GM21381 (cell line): ENCODE results near the gene PLEKHO1.
"Not testable (repeated sequence)": the region's sequence is repeated elsewhere in the genome, so short reads cannot be mapped to it uniquely, and the experiment has no call there.

ENCODE experiments used
- ATAC-seq: cut with Tn5 transposase; IDR thresholded peaks from one replicate; pipeline ENCODE4 v1.9.1; 2021; ENCODE audit warnings: mild to moderate bottlenecking, moderate library complexity; ENCODE audit not compliant: unreplicated experiment

PLEKHO1 gene

DNA sequence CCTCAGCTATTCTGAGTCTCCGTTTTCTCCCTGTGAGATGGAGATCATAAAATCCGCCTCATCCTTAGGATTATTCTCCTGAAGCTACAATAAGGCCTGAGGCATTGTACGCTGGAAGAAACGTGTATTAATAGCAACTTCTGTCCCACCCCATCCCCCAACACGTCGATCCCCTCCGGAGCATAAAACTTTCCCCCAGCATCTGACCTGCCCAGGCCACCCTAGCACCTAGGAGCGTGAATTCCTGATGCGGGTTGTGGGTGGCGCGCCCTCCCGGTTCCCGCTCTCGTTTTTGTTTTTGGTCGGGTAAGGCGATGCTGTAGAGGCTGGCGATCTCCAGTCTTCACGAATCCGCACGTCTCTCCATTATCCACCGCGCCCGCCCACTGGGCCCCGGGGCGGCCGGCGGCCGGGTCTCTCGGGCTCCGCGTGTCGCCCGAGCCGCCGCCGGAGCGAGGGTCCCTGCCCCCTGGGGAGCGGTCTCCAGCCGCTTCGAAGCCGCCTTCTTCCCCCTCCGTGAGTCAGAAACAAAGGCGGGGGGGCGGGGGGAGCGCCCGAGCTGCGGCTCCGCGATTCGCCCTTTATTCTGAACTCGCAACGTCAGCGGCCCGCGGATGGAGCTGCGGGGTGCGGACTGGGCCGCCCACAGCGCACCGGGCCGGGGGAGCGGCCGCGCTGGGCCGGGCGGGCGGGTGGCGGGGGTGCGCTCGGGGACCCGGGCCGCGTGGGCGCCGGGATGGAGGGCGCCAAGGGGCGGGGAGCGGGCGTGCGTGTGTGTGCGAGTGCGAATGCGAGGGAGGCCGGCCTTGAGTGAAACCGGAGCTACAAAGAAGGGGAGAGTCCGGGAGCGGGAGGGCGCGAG lies at the start of gene PLEKHO1:
TSS of gene PLEKHO1 (plus strand) at position 646 of the 862 bp plus-strand sequence. CDS start 342 bp downstream, outside the sequence.
- peak; percentile 45 for ATAC-seq

DNA sequence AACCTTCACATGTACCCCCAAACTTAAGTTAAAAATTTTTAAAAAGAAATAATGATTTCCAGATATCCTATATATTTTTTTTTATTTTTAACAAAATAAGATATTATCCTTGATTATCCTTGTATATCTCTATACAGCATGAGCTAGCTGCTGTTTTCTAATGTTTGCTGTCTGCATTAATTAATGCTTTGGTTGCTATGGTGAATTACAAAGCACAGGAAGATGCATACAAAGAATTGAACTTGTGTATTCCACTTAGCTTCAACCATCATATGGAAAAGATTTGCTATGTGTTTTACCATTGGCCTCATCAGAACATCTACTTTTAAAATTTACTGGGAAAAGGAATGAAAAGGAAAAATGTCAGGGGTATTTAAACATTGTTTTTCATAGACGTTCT lies 46.7 kb upstream of the PLEKHO1 start:
- ATAC-seq: no peak

DNA sequence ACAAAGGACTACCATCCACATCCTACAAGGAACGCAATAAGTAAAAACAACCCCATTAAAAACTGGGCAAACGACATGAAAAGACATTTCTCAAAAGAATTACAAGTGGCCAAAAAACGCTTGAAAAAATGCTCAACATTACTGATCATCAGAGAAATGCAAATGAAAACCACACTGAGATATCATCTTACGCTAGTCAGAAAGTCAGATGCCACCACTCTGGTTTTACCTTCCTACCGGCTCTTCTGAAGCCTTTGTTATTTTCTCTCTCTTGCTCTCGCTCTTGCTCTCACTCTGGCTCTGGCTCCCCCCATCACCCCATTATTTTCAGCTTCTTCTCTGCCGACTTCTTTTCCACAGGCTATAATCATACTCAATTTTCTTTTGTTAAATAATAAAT lies 43.4 kb upstream of the PLEKHO1 start:
- ATAC-seq: no peak

GRCh38 chr1:150109586-150109985 lies 40.1 kb upstream of the PLEKHO1 start:
- ATAC-seq: no peak

GRCh38 chr1:150110116-150110515 lies 39.6 kb upstream of the PLEKHO1 start:
- no peak for ATAC-seq

DNA sequence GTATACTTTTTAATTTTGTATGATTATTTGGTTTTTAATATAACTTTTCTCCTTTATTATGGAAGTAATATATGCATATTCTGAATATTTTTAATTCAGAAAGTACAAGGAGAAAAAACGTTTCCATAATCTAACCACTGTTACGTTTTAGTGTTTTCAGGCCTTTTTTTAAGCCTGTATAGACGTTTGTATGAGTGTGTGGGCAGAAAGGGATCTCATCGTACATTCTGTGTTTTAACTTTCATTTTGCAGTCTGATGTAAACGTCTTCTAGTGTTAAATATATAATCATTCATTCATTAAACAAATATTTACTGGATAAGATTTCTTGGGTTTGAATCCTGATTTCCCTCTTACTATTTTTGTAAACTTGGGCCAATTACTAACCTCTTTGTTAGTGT lies 38.0 kb upstream of the PLEKHO1 start:
- ATAC-seq: no peak

DNA sequence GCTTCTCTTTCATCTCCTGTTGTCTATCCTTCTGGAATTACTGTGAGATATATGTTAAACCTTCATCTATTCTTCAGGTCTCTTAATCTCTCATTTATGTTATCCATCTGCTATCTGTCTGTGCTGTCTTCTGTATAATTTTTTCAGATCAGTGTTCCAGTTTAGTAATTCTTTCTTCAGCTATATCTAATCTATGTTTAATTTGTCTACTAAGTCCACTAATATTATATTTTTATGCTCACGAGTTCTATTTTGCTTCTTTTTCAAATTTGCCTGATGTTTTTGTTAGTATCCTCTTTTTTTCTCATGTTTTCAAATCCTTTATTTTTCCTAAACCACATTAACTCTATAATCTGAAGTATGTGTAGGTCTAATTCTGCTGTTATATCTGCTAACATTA lies 34.6 kb upstream of the PLEKHO1 start:
- ATAC-seq: no peak

- ATAC-seq: no peak
Observed at GRCh38 chr1:150118716-150119115, 31.0 kb upstream of the PLEKHO1 start.

GRCh38 chr1:150121236-150121862 lies 28.4 kb upstream of the PLEKHO1 start:
- ATAC-seq: no peak

- ATAC-seq: no peak
Observed at GRCh38 chr1:150126811-150127210, 22.9 kb upstream of the PLEKHO1 start.

GRCh38 chr1:150127464-150127863 lies 22.3 kb upstream of the PLEKHO1 start:
- no peak for ATAC-seq

GRCh38 chr1:150127868-150128267 lies 21.8 kb upstream of the PLEKHO1 start:
- ATAC-seq: no peak

GRCh38 chr1:150132372-150132771 lies 17.3 kb upstream of the PLEKHO1 start:
- no peak for ATAC-seq

DNA sequence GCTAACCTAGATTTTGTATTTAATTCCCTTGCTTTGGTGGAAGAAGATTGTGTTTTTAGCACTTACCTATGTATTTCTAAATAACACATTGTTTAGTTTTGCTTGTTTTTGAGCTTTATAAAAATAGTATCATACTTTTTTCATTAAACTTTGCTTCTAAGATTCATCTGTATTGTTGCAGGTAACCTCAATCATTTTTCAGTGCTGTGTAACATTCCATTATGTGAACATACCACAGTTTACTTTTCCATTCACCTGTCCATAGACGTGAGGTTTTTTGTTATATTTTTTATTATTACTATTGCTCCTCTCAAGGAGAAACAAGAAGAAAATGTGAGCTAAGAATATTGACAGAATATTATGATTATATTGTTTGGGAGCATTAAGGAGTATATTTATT lies 15.2 kb upstream of the PLEKHO1 start:
- ATAC-seq: no peak

- ATAC-seq: not testable (repeated sequence)
Observed at GRCh38 chr1:150135400-150135799, 14.3 kb upstream of the PLEKHO1 start.

DNA sequence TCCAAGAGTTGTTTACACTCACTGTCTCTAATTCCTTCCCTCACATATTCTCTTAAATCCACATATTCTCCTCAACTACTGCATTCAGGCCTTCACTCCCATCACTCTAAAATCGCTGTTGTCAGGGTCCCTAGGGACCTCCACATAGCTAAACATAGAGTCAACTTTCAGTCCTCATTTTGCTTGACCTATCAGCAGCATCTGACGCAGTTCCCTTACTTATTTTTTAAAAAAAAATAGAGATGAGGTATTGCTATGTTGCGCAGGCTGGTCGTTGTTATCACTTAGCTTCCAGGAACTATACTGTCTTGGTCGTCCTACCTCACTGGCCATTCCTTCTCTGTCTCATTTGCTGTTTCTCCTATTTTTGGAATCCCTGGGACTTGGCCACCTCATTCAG lies 11.7 kb upstream of the PLEKHO1 start:
- no peak for ATAC-seq

DNA sequence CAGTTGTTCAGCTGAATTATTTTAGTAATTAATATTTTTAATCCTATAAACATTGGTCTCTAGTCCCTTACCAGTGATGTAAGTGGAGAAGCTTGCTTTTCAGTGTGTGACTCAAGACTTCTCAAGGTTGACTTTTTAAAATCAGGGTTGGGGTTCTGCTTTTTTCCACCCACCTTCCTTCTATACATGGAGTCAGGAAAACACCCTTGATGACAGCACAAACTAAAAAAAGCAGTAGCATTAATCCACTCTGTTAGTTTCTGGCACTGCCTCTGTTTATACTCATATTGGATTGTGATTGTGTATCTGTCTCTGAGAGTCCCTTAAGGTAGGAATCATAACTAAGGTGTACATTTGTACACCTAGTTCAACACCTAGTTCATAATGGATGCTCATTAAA lies 8.3 kb upstream of the PLEKHO1 start:
- ATAC-seq: no peak

DNA sequence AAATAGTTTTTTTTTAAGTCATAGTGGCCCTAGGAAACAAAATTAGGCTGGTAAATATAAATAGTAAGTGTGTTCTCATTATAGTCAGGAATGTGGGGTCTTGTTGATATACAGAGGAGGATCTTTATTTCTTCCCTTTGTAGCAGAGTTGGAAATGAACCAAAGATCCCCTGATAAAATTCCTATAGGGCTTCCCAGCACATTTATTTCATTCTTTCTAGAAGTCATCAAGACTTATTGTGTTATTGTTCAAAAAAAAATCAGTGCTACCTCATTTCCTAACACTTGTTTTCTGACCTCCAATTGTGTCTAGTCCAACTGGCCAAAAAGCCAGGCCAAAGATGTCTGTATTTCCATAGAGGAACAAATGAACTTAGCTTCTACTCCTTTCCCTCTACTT lies 7.6 kb upstream of the PLEKHO1 start:
- no peak for ATAC-seq

- no peak for ATAC-seq
Observed at GRCh38 chr1:150144606-150145005, 5.1 kb upstream of the PLEKHO1 start.

- ATAC-seq: not testable (repeated sequence)
Observed at GRCh38 chr1:150146016-150146415, 3.7 kb upstream of the PLEKHO1 start.

DNA sequence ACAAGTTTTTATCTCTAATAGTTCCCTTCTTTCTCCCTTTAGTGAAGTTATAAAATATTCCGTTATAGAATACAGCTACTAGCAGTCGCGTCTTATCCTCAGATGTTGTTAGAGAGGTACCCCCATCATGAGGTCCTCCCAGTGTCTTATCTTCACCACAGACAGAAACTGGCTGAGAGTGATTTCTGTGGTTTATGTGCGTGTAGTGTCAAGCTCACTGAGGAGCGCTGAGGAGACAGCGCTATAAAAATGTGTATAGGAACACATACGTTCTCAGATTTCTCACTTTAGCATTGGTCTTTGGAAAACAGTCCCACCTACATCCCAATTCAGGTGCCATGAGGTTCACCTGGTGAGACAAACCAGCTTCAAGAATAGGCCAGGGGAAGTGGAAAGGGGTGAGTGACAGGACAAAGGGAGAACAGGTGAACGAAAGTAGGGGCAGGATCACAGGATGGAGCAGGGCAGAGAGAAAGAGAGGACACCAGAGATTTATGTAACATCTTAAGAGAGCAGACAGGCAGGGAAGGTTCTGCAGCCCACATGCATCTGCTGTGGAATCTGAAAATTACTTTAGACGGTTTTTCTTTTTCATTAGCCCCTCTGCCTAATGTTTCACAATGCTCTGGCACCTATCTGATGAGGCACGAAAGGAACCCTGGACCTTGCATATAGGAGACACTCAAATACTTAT lies 2.7 kb upstream of the PLEKHO1 start:
- no peak for ATAC-seq

- ATAC-seq: no peak
Observed at GRCh38 chr1:150148837-150149270, 862 bp upstream of the PLEKHO1 start.
